Fibroblast of the aortic adventitia (primary cell): Measurements from ENCODE around the gene DNAH9. TPM values are rescaled to one million over a fixed set of nuclear protein-coding genes. Genes with fewer than 3 reads are reported as not detected.
"Not testable (repeated sequence)": the region's sequence is repeated elsewhere in the genome, so short reads cannot be mapped to it uniquely, and the experiment has no call there.

Source experiments
- DNase-seq: peaks from one replicate; pipeline ENCODE4 v3.0.0-alpha.2; 2010; ENCODE audit warnings: low read depth
- H3K4me3 ChIP-seq: 2 replicates; pipeline ENCODE4 v1.5.1; 2011; ENCODE audit warnings: low read depth, mild to moderate bottlenecking, control low read depth, low read length, moderate library complexity
- CTCF ChIP-seq: IDR thresholded peaks from 2 replicates; pipeline ENCODE4 v1.5.1; 2011; ENCODE audit warnings: mild to moderate bottlenecking, low read length, control low read depth, inconsistent platforms; ENCODE audit not compliant: insufficient read depth
- total RNA-seq: library from RNA; depleted of rRNA; stranded (reverse); fragments of >200 nt; gene quantifications from 2 replicates; pipeline ENCODE4 v1.2.3, GENCODE V29; 2012; ENCODE audit warnings: low replicate concordance

Gene DNAH9
- total RNA-seq, 1 donor: not detected

GRCh38 chr17:11925262-11926021 lies 327.2 kb downstream of the DNAH9 start:
- H3K4me3 ChIP-seq: no peak overlapping the region
- no peak for TF ChIP-seq CTCF
- no peak for DNase-seq

GRCh38 chr17:11928436-11928835 lies 330.2 kb downstream of the DNAH9 start:
- TF ChIP-seq CTCF: no peak
- no peak overlapping the region for H3K4me3 ChIP-seq
- no peak for DNase-seq

- no peak overlapping the region for H3K4me3 ChIP-seq
- no peak for DNase-seq
- no peak for TF ChIP-seq CTCF
Measured at GRCh38 chr17:11932337-11932898, 334.1 kb downstream of the DNAH9 start.

GRCh38 chr17:11935734-11936406 lies 337.6 kb downstream of the DNAH9 start:
- no peak overlapping the region for H3K4me3 ChIP-seq
- DNase-seq: peak; percentile 34
- TF ChIP-seq CTCF: peak; percentile 65

GRCh38 chr17:11940904-11941303 lies 342.6 kb downstream of the DNAH9 start:
- TF ChIP-seq CTCF: no peak
- H3K4me3 ChIP-seq: no peak overlapping the region
- no peak for DNase-seq

- DNase-seq, H3K4me3 ChIP-seq: not testable (repeated sequence)
Measured at GRCh38 chr17:11943086-11943485, 344.8 kb downstream of the DNAH9 start.

GRCh38 chr17:11943759-11944347 lies 345.6 kb downstream of the DNAH9 start:
- no peak for TF ChIP-seq CTCF
- DNase-seq: no peak
- H3K4me3 ChIP-seq: no peak overlapping the region
